Measurements from ENCODE around the gene GNAT1.

The GNAT1 gene

GRCh38 chr3:50157827-50158529 lies 33.4 kb upstream of the GNAT1 start:
- TF ChIP-seq SIN3A (IDR thresholded peaks at IDR 0.05; ENCODE audit: borderline replicate concordance, insufficient read depth, low read length) = no peak
- TF ChIP-seq REST (IDR thresholded peaks at IDR 0.05; ENCODE audit: insufficient read depth in 1 of 2, low read depth in 2 of 2, low read length in 2 of 2) = no peak
- TF ChIP-seq TAF1 (IDR thresholded peaks at IDR 0.05; ENCODE audit: borderline replicate concordance, insufficient read depth, low read length) = no peak

- no peak for TF ChIP-seq POLR2AphosphoS5 (IDR thresholded peaks at IDR 0.05; ENCODE audit: low read depth, low read length)
- TF ChIP-seq SIN3A (IDR thresholded peaks at IDR 0.05; ENCODE audit: borderline replicate concordance, insufficient read depth, low read length) = no peak
- no peak for TF ChIP-seq FOXP2 (optimal IDR thresholded peaks at IDR 0.05; ENCODE audit: borderline replicate concordance, extremely low read depth, extremely low read length, insufficient read depth)
- no peak for TF ChIP-seq TAF1 (IDR thresholded peaks at IDR 0.05; ENCODE audit: borderline replicate concordance, insufficient read depth, low read length)
- no peak for TF ChIP-seq REST (IDR thresholded peaks at IDR 0.05; ENCODE audit: insufficient read depth in 1 of 2, low read depth in 2 of 2, low read length in 2 of 2)
These were observed 32.8 kb upstream of the GNAT1 start for GRCh38 chr3:50158530-50159146.

GRCh38 chr3:50160561-50160983 lies 30.8 kb upstream of the GNAT1 start:
- TF ChIP-seq SIN3A (IDR thresholded peaks at IDR 0.05; ENCODE audit: borderline replicate concordance, insufficient read depth, low read length) (no peak), FOXP2 (optimal IDR thresholded peaks at IDR 0.05; ENCODE audit: borderline replicate concordance, extremely low read depth, extremely low read length, insufficient read depth) (no peak), POLR2AphosphoS5 (IDR thresholded peaks at IDR 0.05; ENCODE audit: low read depth, low read length) (no peak), REST (IDR thresholded peaks at IDR 0.05; ENCODE audit: insufficient read depth in 1 of 2, low read depth in 2 of 2, low read length in 2 of 2) (no peak), TAF1 (IDR thresholded peaks at IDR 0.05; ENCODE audit: borderline replicate concordance, insufficient read depth, low read length) (no peak)

- TF ChIP-seq REST (IDR thresholded peaks at IDR 0.05; ENCODE audit: insufficient read depth in 1 of 2, low read depth in 2 of 2, low read length in 2 of 2) (no peak), TAF1 (IDR thresholded peaks at IDR 0.05; ENCODE audit: borderline replicate concordance, insufficient read depth, low read length) (no peak), POLR2AphosphoS5 (IDR thresholded peaks at IDR 0.05; ENCODE audit: low read depth, low read length) (no peak), SIN3A (IDR thresholded peaks at IDR 0.05; ENCODE audit: borderline replicate concordance, insufficient read depth, low read length) (no peak), FOXP2 (optimal IDR thresholded peaks at IDR 0.05; ENCODE audit: borderline replicate concordance, extremely low read depth, extremely low read length, insufficient read depth) (no peak)
These were observed 30.1 kb upstream of the GNAT1 start for GRCh38 chr3:50161320-50161719.
